Endometrium (tissue), 2 donors: ENCODE results near the gene GADL1.

Experiments used
- FAIRE-seq: peaks from 2 replicates; lab custom pipeline; 2012; peaks lifted over from hg19 to GRCh38; lab: Jason Lieb, UNC
- donor health status: control.
- donor health status: control.

Gene GADL1, protein sequence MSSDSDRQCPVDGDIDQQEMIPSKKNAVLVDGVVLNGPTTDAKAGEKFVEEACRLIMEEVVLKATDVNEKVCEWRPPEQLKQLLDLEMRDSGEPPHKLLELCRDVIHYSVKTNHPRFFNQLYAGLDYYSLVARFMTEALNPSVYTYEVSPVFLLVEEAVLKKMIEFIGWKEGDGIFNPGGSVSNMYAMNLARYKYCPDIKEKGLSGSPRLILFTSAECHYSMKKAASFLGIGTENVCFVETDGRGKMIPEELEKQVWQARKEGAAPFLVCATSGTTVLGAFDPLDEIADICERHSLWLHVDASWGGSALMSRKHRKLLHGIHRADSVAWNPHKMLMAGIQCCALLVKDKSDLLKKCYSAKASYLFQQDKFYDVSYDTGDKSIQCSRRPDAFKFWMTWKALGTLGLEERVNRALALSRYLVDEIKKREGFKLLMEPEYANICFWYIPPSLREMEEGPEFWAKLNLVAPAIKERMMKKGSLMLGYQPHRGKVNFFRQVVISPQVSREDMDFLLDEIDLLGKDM

DNA sequence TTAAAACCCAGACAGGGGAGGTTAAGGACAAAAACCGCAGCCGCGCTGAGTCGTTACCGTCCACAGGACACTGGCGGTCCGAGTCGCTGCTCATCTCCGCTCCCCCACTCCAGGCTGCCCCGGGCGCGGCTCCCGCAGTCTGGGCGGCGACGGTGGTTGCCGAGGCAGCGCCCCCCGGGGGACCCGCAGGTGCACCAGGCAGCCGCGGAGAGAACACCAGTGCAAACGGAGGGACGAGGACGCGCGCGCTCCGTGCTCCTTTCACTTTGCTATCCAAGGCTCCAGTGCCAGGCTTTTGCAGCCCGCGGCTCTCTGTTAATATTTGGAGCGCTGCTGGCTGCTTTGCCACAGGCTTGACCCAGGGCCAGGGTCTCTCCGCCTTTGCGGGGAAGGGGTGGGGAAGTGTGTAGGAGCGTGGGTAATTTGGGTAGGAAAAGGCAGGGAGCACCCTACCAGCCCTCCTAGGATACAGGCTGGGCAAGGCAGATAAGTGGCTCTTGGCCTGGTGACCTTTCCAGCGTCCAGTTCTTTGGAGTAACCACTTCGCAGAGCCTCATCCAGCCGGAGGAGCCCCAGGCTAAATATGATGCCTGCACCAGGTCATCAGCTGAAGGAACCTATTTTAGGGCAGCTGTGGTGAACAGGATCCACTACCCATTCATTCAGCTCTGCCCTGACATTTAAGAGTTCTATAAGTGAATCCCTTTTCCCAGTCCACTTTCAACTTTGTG is at the start of gene GADL1:
GADL1 (minus strand) TSS at position 141 of the 731 bp plus-strand sequence; CDS start at position 94, 47 bp downstream.
- no peak for FAIRE-seq

DNA sequence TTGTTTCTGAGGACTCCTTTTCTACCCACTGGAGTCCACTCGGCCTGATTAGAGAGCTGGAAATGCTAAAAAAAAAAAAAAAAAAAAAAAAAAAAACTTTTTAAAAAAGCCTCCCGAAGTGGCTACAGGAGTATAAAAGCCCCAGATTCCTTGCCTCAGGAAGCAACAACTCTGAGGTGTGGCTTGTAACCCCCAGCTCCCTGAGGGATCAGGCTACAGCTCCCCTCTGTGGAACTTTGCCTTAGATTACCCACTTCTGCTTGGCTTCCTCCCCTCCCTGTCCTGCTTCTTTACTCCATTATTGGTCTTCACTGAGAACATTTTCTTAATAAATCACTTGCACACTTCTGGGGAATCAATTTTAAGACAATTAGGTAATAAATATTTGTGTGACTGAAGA is 49.7 kb upstream of the GADL1 start:
- no peak for FAIRE-seq

DNA sequence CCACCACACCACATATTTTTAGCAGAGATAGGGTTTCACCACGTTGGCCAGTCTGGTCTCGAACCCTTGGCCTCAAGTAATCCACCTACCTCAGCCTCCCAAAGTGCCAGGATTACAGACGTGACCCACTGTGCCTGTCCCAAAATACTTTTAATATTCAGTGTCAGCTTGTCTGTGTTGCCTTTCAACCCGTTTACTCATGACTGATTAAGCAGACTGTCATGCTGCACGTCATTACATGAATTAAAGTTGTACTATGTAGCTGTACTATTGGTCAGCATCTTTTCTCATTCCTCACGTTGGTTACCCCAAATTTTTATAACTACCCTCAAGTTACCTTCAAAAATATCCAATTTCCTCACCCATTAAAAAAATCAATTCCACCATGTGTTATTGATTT is 48.7 kb upstream of the GADL1 start:
- FAIRE-seq: no peak

DNA sequence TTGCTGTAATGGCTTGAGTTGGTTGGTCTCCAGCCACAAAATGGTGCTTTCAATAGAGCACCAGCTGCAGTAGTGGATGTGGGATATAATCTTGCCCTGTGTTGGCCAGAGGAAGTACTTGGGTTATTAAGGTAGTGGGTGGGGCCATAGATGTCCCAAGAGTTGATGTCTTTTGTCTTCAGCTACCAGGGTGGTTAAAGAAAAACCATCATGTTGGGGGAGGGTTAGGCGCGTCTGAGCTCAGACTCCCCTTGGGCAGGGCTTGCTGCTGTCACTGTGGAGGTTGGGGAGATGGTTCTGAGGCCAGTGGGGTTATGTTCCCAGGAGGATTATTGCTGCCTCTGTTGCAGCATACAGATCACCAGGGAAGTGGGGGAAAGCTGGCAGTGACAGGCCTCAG is 46.9 kb upstream of the GADL1 start:
- FAIRE-seq: no peak

DNA sequence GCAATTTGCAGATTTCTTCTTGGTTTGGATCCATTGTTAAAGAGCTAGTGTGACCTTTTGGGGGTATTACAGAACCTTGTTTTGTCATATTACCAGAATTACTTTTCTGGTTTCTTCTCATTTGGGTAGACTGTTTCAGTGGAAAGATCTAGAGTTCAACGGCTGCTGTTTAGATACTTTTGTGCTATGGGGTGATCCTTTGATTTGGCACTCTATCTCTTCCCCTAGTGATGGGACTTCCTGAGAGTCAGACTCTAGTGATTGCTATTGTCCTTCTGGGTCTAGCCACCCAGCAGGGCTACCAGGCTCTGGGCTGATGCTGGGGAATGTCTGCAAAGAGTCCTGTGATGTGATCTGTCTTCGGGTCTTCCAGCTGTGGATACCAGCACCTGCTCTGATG is 46.3 kb upstream of the GADL1 start:
- no peak for FAIRE-seq

DNA sequence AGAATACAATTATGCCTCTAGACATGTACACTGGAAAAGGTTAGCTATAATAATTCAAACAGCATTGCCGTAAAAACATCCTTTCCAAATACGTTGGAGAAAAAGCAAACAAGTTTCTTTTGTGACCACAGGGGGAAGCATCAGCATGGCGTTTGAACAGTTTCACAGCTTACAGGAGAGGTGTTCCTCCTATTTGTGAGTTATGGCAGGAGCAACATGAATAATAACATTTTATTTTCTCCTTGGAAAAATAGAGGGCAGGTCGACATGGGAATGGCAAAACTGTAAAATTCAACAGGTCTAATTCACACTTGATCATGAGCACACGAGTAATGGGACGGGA is 39.7 kb upstream of the GADL1 start:
- FAIRE-seq: peak; percentile 89

DNA sequence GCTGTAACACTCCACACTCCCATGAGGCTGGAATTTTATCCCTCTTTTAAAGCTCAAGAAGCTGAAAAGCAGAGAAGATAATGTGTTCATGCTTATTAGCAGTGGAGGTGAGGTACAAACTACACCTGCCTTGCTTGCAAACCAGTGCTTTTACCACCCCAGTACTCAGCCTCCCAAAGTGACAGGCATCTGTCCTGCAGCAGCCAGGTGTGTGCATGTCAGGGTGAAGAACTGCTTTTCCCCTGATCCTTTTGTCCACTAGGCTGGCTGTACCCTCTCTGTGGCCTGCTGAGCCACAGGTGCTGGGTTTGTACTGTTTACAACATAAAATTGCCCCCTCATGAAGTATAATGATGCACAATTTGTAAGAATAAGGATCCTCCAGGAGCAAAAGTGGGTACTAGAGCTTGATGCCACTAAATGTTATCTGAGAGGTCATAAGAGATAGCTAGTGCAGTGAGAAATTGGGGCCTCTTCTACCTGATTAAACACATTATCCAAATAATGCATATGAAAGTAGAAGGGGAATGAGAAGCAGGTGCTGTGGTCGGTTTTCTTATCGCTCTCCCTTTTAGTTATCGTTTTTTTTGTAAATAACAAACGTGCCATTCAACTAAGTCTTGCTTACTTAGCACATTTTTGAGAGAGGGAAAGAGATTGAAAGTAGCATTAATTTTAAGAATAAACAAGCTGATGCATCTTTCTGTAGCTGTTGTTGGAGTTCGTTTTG is 39.2 kb upstream of the GADL1 start:
- FAIRE-seq: no peak

DNA sequence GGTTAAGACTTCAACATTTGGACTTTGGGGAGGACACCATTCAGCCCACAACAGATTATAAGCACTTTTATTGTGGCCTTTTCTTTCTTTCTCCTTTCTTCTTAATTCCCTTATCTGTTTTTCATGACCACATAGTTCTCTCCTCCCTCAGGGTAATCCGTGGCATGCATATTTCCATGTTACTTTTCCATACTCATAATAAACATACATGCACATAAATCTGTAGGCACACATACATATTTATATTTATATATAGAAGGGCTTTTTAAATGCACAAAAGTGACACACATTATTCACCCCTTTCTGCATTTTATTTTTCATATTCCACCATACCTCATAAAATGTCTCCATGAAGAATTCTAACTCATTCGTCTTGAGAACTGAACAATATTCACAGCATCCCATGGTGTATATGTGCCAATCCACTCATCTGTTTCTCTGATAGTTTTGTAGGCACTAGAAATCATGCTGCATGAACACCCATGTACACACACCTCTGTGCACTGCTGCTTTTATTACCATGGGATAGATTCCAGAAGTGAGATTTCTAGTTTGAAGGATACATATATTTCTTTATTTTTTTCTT is 38.1 kb upstream of the GADL1 start:
- FAIRE-seq: no peak

DNA sequence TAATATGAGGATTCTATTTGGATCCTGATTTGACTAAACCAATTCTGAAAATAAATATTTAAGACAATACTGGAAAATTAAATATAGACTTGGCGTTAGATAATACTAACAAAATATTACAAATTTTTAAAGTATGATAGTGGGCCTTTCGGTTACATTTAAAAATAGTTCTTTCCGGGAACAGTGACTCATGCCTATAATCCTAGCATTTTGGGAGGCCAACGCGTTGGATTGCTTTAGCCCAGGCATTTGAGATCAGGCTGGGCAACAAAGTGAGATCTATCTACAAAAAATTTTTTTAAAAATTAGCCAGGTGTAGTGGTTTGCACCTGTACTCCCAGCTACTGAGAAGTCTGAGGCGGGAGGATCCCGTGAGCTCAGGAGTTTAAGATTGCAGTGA is 30.3 kb upstream of the GADL1 start:
- no peak for FAIRE-seq

DNA sequence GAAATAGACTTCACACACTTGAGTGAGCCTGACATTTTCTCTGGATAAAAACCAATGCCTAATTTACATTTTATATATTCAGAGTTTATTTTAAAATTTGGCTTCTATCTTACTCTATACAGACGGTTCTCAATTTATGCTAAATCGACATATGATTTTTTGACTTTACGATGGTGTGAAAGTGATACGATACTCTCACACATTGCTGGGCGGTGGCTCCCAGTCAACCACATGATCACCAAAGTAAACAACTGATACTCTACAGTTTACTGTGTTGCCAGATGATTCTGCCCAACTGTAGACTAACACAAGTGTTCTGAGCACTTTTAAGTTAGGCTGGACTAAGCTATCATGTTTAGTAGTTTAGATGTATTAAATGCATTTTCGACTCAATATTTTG is 25.1 kb upstream of the GADL1 start:
- no peak for FAIRE-seq

DNA sequence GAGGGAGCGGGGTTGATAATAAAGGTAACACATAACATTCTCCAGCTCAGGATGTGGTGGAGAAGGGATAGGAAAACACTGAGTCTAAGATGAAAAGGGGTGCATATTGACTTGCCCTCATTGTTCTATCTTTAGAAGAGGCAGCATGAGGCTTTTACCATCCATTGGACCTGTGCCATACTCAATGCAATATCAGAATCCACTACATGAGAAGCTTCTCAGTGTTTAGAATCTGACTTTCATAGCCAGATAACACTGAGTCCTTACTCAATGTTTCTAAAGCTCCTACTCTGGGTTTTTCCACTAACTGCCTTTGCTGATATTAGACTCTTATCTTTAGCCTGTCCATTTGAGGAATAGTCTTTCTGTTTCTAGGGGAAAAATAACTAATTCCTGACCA is 24.3 kb upstream of the GADL1 start:
- FAIRE-seq: no peak

DNA sequence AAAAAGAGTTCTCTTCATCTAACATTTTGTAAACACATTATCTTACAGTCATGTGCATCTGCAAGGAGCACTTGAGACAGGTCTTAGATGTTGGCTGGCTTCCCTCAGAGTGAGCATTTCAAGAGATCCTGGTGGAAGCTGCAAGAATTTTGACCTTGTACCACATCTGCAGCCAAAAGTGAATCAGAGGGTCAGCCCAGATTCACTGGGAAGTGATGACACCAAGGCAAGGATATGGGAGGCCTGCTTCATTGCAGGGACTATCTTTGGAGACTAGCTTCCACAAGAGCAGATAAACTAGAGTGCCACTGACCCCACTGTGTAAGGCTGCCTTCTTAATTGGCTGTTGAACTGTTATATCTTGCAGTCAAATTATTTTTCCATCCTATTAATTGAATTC is 21.3 kb upstream of the GADL1 start:
- FAIRE-seq: no peak

DNA sequence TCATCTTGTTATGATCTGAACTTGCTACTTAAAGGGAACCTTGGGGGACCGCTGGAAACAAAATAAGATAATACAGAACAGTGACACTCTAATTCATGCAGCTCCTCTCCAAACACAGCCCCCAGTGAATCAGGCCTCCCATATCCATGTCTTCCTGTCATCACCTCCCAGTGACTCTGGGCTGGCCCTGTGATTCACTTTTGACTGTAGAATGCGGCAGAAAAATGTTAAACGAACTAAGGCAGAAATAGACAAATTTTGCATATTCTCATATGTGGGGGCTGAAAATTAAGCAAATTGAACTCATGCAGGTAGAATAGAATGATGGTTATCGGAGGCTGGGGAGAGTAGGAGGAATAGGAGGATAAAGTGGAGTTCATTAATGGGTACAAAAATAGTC is 20.2 kb upstream of the GADL1 start:
- FAIRE-seq: no peak

DNA sequence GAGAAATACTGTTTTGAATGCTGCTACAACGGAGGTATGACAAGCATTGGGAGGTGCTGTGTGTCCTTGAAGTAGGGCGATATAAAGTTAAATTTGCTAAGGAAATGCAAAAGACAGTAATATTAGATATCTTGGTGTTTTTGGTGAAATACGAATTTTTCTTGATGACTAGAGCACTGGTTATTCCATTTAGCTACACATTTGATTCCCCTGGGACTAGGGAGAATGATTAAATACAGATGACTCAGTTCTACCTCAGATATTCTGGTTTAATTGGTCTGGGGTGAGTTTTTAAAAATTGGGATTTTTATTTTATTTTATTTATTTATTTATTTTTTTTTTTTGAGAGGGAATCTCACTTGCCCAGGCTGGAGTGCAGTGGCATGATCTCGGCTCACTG is 18.7 kb upstream of the GADL1 start:
- no peak for FAIRE-seq

DNA sequence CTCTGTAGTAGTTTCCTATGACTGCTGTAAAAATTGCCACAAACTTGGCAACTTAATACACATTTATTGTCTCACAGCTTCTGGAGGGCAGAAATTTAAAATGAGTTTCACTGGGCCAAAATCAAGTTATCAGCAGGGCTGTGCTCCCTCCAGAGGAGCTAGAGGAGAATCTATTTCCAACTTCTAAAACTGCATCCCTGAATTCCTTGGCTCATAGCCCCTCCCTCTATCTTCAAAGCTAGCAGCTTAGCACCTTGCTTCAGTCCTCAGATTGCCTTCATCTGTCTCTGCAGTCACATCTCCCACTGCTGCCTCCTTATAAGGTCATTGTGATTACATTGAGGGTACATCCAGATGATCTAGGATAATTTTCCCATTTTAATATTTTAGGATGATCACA is 17.8 kb upstream of the GADL1 start:
- FAIRE-seq: no peak

DNA sequence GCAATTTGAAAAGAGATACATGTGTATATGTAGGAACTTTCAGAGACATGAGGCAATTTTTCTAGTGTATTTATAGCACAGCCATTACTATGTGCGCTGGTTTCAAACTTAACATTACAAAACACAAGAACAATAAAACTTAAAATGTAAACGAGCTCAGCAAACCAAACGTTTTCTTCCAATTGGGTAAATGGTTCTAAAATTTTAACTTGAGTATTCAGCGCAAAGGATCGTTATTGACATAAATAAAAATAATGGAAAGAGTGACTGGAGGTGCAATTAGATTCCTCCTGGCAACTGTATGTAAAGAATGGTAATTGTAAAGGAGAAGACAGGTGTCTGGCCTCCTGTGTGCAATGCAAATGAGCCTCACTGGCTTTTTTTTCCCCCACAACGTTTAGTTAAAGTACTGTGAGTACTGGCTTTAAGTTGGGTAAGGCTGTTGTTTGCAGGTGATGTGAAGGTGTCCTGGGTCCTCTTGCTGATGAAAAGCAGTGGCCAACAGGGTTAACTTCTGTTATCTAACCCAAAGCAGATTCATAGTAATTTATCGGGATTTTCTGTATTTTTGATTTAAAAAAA is 14.1 kb upstream of the GADL1 start:
- no peak for FAIRE-seq

DNA sequence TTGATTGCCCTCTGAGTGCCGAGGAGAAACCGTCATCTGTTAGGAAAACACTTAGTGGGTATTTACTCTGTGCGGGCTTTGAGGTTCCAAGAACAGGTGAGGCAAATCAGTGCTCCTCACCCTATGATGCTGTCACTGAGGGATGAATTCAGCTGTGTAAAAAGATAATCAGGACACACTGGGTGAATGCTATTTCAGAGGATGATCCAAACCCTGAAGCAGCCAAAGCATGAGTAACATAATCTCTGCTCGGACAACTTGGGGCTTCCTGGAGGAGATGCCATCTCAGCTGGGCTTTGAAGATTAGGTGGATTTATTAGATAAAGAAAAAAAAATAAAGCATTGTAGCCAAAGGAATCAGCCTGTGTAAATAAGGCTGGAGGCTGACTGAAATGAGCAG is 10.5 kb upstream of the GADL1 start:
- FAIRE-seq: no peak

DNA sequence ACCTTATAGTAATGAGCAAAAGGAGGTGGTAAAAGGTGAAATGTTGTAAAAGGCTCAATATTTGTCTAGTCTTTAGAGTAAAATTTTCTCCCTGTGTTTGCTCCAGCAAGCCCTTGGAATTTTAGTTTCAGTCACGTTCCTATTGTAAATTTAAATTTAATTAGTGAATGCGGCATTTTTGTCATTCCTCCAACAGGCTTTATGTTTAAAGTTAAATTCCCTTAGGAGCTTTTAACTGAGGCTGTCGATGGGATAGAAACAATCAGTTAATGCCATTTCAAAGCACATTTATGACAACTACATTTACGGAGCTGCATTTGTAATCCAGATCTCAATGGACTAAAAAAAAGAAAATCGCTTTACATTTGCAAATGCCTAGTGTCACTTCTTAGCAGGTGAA is 868 bp upstream of the GADL1 start:
- FAIRE-seq: no peak

DNA sequence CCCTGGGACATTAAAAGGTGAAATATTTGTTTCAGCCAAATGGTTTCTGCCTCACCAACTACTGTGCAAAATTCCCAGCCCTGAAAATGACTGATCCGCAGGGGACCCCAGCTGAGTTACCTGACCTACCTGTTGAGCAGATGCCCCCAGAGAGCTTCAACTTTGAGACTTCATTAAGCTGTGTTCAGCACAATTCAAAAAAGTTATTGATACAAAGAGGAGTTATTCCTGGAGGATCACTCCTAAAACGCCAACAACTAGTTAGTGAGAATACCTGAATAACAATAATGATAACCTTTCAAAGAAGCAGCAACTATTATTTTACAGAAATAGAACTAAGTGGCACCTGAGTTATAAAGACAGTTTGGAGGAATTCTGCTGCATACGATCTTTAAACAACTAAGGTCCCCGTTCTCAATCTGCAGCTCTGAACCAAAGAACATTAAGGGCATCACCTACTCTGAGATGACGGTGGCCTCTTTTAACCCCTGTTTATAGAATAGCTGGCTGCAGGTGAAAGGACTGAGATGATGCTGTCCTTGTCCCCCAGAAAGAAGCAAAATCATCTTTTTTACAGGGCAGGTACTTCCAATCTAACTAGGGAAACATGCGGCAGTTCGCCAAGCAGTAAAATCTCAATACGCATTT is 659 bp downstream of the GADL1 start:
- no peak for FAIRE-seq

DNA sequence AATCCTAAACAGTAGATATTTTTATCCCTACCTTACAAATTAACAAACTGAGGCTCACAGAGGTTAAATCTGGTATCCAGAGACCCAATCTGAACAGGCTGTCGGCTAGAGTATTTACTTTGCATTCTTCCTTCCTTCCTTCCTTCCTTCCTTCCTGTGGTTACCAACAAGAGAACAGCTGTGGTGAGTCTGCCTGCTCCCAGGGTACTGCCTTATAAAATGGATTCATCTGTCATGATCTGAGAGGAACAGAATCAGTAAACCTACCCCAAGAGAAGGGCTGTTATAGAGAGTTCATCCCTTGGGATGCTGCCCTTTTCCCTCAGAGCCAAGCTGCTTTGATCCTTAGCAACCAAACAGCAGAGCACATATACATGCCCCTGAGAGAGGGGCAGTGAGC is 3.6 kb downstream of the GADL1 start:
- no peak for FAIRE-seq

DNA sequence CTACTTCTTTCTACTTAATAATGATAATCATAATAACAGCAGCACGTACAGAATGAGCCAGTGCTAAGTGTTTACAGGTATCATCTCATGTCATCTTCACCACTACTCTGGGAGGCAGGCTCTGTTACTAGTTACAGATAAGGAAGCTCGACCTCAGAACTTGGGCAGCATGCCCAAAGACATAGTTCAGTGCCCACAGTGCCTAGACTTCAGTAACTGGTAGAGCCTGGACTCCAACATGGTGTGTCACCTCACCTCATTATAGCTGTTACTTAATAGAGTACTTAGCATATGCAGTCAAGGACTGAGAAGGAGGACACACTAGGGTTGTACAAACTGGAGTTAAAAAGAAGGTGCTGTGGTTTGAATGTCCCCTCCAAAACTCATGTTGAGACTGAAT is 7.6 kb downstream of the GADL1 start:
- FAIRE-seq: no peak

DNA sequence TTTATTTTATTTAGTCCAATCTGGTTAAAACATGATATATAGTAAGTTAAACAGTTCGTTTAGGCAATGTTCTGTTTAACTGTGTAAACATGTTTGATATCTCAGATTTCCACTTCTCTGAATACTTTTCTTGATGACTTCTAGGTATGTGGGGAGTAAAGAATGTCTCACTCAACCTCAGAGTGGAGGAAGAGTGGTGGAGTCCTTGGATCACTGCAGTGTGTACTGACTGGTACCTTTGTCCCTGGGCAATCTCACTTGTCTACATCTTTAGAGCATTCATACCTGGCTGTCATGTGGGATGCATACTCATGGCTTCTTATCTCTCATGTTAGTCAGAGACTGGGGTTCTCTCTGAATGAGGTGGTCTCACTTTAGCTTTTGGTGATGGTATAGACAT is 15.6 kb downstream of the GADL1 start:
- FAIRE-seq: no peak
